Activated B cell treated with CpG ODN at 0.5 μM for 24 hours (primary cell): ENCODE results near the gene C11orf52. TPM values are rescaled to one million over a fixed set of nuclear protein-coding genes. Genes with fewer than 3 reads are reported as not detected.
"Not testable (repeated sequence)": the region's sequence is repeated elsewhere in the genome, so short reads cannot be mapped to it uniquely, and the experiment has no call there.

ENCODE experiments used
- ATAC-seq: fragments of 200-7000 bp; cut with Tn5 transposase; one replicate; pipeline ENCODE4 v1.10.0; 2021; ENCODE audit warnings: low read depth, mild to moderate bottlenecking, moderate library complexity
- CTCF ChIA-PET: fragments of 350-600 bp; sonication (Branson Sonifier 250); formaldehyde crosslinking; loops from one replicate; lab custom pipeline; 2021; ENCODE audit warnings: antibody characterized with exemption; lab: Charles Lee
- POLR2A ChIA-PET: fragments of 350-600 bp; sonication (Branson Sonifier 250); formaldehyde crosslinking; loops from one replicate; lab custom pipeline; 2021; ENCODE audit warnings: antibody characterized with exemption; lab: Charles Lee
- DNase-seq: peaks from one replicate; pipeline ENCODE4 v3.0.0; 2022
- H3K27ac Mint-ChIP-seq: one replicate; pipeline ENCODE4 v1.8.0; 2020; ENCODE audit warnings: mixed read lengths
- H3K27me3 Mint-ChIP-seq: one replicate; pipeline ENCODE4 v1.8.0; 2021; ENCODE audit warnings: mixed read lengths
- H3K36me3 Mint-ChIP-seq: one replicate; pipeline ENCODE4 v1.8.0; 2021; ENCODE audit warnings: low read depth, mixed read lengths
- H3K4me1 Mint-ChIP-seq: one replicate; pipeline ENCODE4 v1.8.0; 2021; ENCODE audit warnings: mixed read lengths
- H3K4me3 Mint-ChIP-seq: one replicate; pipeline ENCODE4 v1.8.0; 2020; ENCODE audit warnings: mild to moderate bottlenecking, mixed read lengths
- H3K9me3 Mint-ChIP-seq: one replicate; pipeline ENCODE4 v1.8.0; 2020; ENCODE audit warnings: mixed read lengths
- CTCF ChIP-seq: fragments of 200-600 bp; IDR thresholded peaks from one replicate; pipeline ENCODE4 v1.8.0; 2022; ENCODE audit warnings: antibody characterized with exemption, mild to moderate bottlenecking
- intact Hi-C: fragments of 100-400 bp; cut with micrococcal nuclease; formaldehyde crosslinking; loops from one replicate; pipeline ENCODE4 v1.15.1; 2024
- total RNA-seq: library from RNA; stranded (reverse); gene quantifications from 2 replicates; pipeline ENCODE4 v1.2.3, GENCODE V29; 2022

Gene C11orf52
- total RNA-seq, 1 donor from 2014 or later, result not detected

- Mint-ChIP-seq H3K36me3 (no peaks in the 10 kb centered on the region), H3K27ac (peak overlapping the region; percentile 90), H3K27me3 (no peaks in the 10 kb centered on the region), H3K9me3 (no peaks in the 10 kb centered on the region), H3K4me3 (peak overlapping the region; percentile 87), H3K4me1 (peaks cover 17% of the 10 kb centered on the region)
- DNase-seq (peak; percentile 98), ATAC-seq (peak; percentile 90)
- CTCF ChIA-PET, result interaction anchor here (0.6 to 1.6 kb wide), 10 partner anchors 11 to 1904 kb away, joined by 3 to 12 read pairs (median 4); partner anchors contain the start of genes DIXDC1, SDHD and TIMM8B
- TF ChIP-seq CTCF, result no peak
- intact Hi-C loops, result loop anchor here (1.0 to 10.0 kb wide), 13 partner anchors 10 to 1388 kb away; partner anchors contain the start of genes ALG9, CFAP68, DLAT and FDXACB1
- POLR2A ChIA-PET, result interaction anchor here (0.5 to 2.1 kb wide), 24 partner anchors 9 to 1497 kb away, joined by 3 to 20 read pairs (median 5); partner anchors contain the start of genes ALG9, CFAP68, DLAT and PIH1D2
These were observed 8.0 kb downstream of the C11orf52 start for GRCh38 chr11:111926505-111927391.

GRCh38 chr11:111930472-111930871, 11.8 kb downstream of the C11orf52 start:
- H3K27me3 Mint-ChIP-seq, result peaks cover 3% of the 10 kb centered on the region
- no peak overlapping the region for H3K27ac Mint-ChIP-seq
- ATAC-seq (no peak), DNase-seq (no peak)
- no peaks in the 10 kb centered on the region for H3K36me3 Mint-ChIP-seq
- TF ChIP-seq CTCF, result no peak
- H3K9me3 Mint-ChIP-seq, result no peaks in the 10 kb centered on the region
- ChIA-PET CTCF (interaction anchor here (0.6 to 5.2 kb wide), 3 partner anchors 51 to 350 kb away, joined by 3 to 39 read pairs (median 7); no protein-coding TSS in a partner anchor), POLR2A (interaction anchor here (0.8 kb wide), 1 partner anchor 156 kb away, joined by 4 read pairs; the partner anchor contains the start of genes SDHD and TIMM8B)
- intact Hi-C loops, result loop anchor here (2.0 kb wide), 1 partner anchor 244 kb away; the partner anchor contains the start of gene BCO2
- no peak overlapping the region for H3K4me3 Mint-ChIP-seq
- H3K4me1 Mint-ChIP-seq, result peaks cover 15% of the 10 kb centered on the region

- no peak for TF ChIP-seq CTCF
- Mint-ChIP-seq H3K36me3 (no peaks in the 10 kb centered on the region), H3K27ac (no peak overlapping the region), H3K9me3 (no peaks in the 10 kb centered on the region), H3K4me3 (no peak overlapping the region), H3K4me1 (peaks cover 11% of the 10 kb centered on the region), H3K27me3 (peaks cover 6% of the 10 kb centered on the region)
- ATAC-seq (no peak), DNase-seq (no peak)
- ChIA-PET POLR2A (interaction anchor here (1.6 kb wide), 1 partner anchor 49 kb away, joined by 8 read pairs; no protein-coding TSS in a partner anchor), CTCF (interaction anchor here (0.9 to 5.2 kb wide), 3 partner anchors 12 to 348 kb away, joined by 3 to 39 read pairs (median 11); no protein-coding TSS in a partner anchor)
- intact Hi-C loops, result no loop called here
These were observed 13.9 kb downstream of the C11orf52 start for GRCh38 chr11:111932611-111932950.

- H3K4me3 Mint-ChIP-seq, H3K9me3 Mint-ChIP-seq, POLR2A ChIA-PET, DNase-seq, H3K36me3 Mint-ChIP-seq, intact Hi-C loops, H3K27ac Mint-ChIP-seq, H3K27me3 Mint-ChIP-seq, ATAC-seq: not testable (repeated sequence)
- H3K4me1 Mint-ChIP-seq, result peaks cover 16% of the 10 kb centered on the region
- CTCF ChIA-PET, result interaction anchor here (5.2 kb wide), 1 partner anchor 48 kb away, joined by 39 read pairs; no protein-coding TSS in a partner anchor
These were observed 14.5 kb downstream of the C11orf52 start for GRCh38 chr11:111933176-111933575.

GRCh38 chr11:111933872-111934271, 15.2 kb downstream of the C11orf52 start:
- POLR2A ChIA-PET, result interaction anchor here (0.7 kb wide), 1 partner anchor 48 kb away, joined by 4 read pairs; no protein-coding TSS in a partner anchor
- CTCF ChIA-PET, result interaction anchor here (0.9 to 1.5 kb wide), 6 partner anchors 44 to 346 kb away, joined by 3 to 8 read pairs (median 5); partner anchors contain the start of genes SDHD and TIMM8B
- no peak overlapping the region for H3K27ac Mint-ChIP-seq

More at GRCh38 chr11:111933872-111934271, 15.2 kb downstream of the C11orf52 start:
- no peaks in the 10 kb centered on the region for H3K36me3 Mint-ChIP-seq
- peaks cover 23% of the 10 kb centered on the region for H3K4me1 Mint-ChIP-seq
- DNase-seq, result no peak
- H3K4me3 Mint-ChIP-seq, result no peak overlapping the region
- ATAC-seq, result no peak
- intact Hi-C loops, result no loop called here
- peaks cover 6% of the 10 kb centered on the region for H3K27me3 Mint-ChIP-seq
- TF ChIP-seq CTCF, result no peak
- no peaks in the 10 kb centered on the region for H3K9me3 Mint-ChIP-seq
